GM18861 (cell line): Measurements from ENCODE around the gene MPL.

Source experiments
- ATAC-seq: cut with Tn5 transposase; IDR thresholded peaks from one replicate; pipeline ENCODE4 v1.9.1; 2021; ENCODE audit not compliant: unreplicated experiment

Gene MPL

GRCh38 chr1:43337588-43337987 is at the start of gene MPL:
MPL (plus strand) TSS chr1:43337818; CDS start chr1:43337849, 31 bp downstream.
- ATAC-seq, result no peak

GRCh38 chr1:43288058-43288784 is 49.4 kb upstream of the MPL start:
- ATAC-seq, result no peak

- ATAC-seq, result no peak
Observed at GRCh38 chr1:43288785-43289706, 48.6 kb upstream of the MPL start.

GRCh38 chr1:43292216-43292615 is 45.4 kb upstream of the MPL start:
- no peak for ATAC-seq

- no peak for ATAC-seq
Observed at GRCh38 chr1:43292679-43293078, 44.9 kb upstream of the MPL start.

GRCh38 chr1:43293176-43293575 is 44.4 kb upstream of the MPL start:
- ATAC-seq, result no peak

GRCh38 chr1:43293896-43294760 is 43.5 kb upstream of the MPL start:
- no peak for ATAC-seq

- no peak for ATAC-seq
Observed at GRCh38 chr1:43294761-43295160, 42.9 kb upstream of the MPL start.

GRCh38 chr1:43296207-43296606 is 41.4 kb upstream of the MPL start:
- ATAC-seq, result no peak

- no peak for ATAC-seq
Observed at GRCh38 chr1:43298055-43298454, 39.6 kb upstream of the MPL start.

- no peak for ATAC-seq
Observed at GRCh38 chr1:43299101-43299500, 38.5 kb upstream of the MPL start.

- no peak for ATAC-seq
Observed at GRCh38 chr1:43300378-43301094, 37.1 kb upstream of the MPL start, which contains the start of gene TIE1. TIE1 (plus strand) TSS chr1:43300982; CDS start chr1:43301072, 90 bp downstream.

GRCh38 chr1:43302201-43302600 is 35.4 kb upstream of the MPL start:
- no peak for ATAC-seq

- ATAC-seq, result no peak
Observed at GRCh38 chr1:43302721-43303470, 34.7 kb upstream of the MPL start.

- ATAC-seq, result no peak
Observed at GRCh38 chr1:43303471-43304313, 33.9 kb upstream of the MPL start.

GRCh38 chr1:43304314-43304681 is 33.3 kb upstream of the MPL start:
- ATAC-seq, result no peak

GRCh38 chr1:43304771-43305300 is 32.8 kb upstream of the MPL start:
- no peak for ATAC-seq

GRCh38 chr1:43305461-43305860 is 32.2 kb upstream of the MPL start:
- no peak for ATAC-seq
